Esophagus muscularis mucosa (tissue), 4 donors: ENCODE results near the gene MB21D2. TPM values are rescaled to one million over a fixed set of nuclear protein-coding genes. Genes with fewer than 3 reads are reported as not detected.

Experiments
- DNase-seq: peaks from one replicate; pipeline ENCODE4 v3.0.0-alpha.2; 2017; ENCODE audit errors: extremely low spot score
- H3K27ac ChIP-seq, 4 donors: fragments of 200-600 bp; sonication (generic); replicated peaks in 1 of 4; 1 replicate in 3 of 4; 2 replicates in 1 of 4; pipeline ENCODE4 v1.5.1; 2016 to 2019; ENCODE audit warnings: mild to moderate bottlenecking in 1 of 4
- H3K27me3 ChIP-seq, 4 donors: fragments of 200-600 bp; sonication (generic); one replicate each; pipeline versions ENCODE4 v1.5.1 to v1.6.0; 2016 to 2019
- H3K36me3 ChIP-seq, 4 donors: fragments of 200-600 bp; sonication (generic); one replicate each; pipeline ENCODE4 v1.5.1; 2016 to 2019
- H3K4me1 ChIP-seq, 4 donors: fragments of 200-600 bp; sonication (generic); one replicate each; pipeline ENCODE4 v1.5.1; 2016 to 2019
- H3K4me3 ChIP-seq, 4 donors: fragments of 200-600 bp; sonication (generic); 1 replicate in 2 of 4; 2 replicates in 2 of 4; pipeline ENCODE4 v1.5.1; 2016 to 2019; ENCODE audit warnings: mild to moderate bottlenecking in 4 of 4, moderate library complexity in 1 of 4
- H3K9me3 ChIP-seq, 4 donors: fragments of 200-600 bp; sonication (generic); 1 replicate in 3 of 4; 2 replicates in 1 of 4; pipeline ENCODE4 v1.5.1; 2016 to 2019
- CTCF ChIP-seq, 3 experiments: fragments of 200-600 bp in 2 of 3; fragments of 450-650 bp in 1 of 3; sonication (generic) in 2 of 3; IDR thresholded peaks; one replicate each; pipeline ENCODE4 v1.5.1; 2017 to 2019; ENCODE audit warnings: antibody characterized with exemption in 3 of 3, mild to moderate bottlenecking in 2 of 3, moderate library complexity in 1 of 3
- EP300 ChIP-seq: sonication (generic); formaldehyde crosslinking; IDR thresholded peaks from one replicate; pipeline ENCODE4 v1.6.1; 2017; ENCODE audit warnings: antibody characterized with exemption
- POLR2A ChIP-seq: fragments of 450-650 bp; IDR thresholded peaks from one replicate; pipeline ENCODE4 v1.6.1; 2017; ENCODE audit warnings: antibody characterized with exemption, moderate library complexity, mild to moderate bottlenecking, low read depth
- POLR2AphosphoS5 ChIP-seq, 2 donors: sonication (generic); formaldehyde crosslinking; IDR thresholded peaks; one replicate each; pipeline ENCODE4 v1.6.1; 2017; ENCODE audit warnings: antibody characterized with exemption in 2 of 2
- WGBS: methylation state at CpG from one replicate; pipeline ENCODE4 v1.1.5; 2018; 5-methylcytosine and 5-hydroxymethylcytosine counted together
- intact Hi-C: fragments of 100-400 bp; cut with DNase I; formaldehyde crosslinking; loops from one replicate; pipeline ENCODE4 v1.15.1; 2023
- total RNA-seq, 4 donors: library from RNA; depleted of rRNA; stranded (reverse); fragments of >200 nt; gene quantifications; one replicate each; pipeline versions ENCODE4 v1.1.0 to v1.2.1, GENCODE V29; 2016

Gene MB21D2
- total RNA-seq, 4 donors from 2014 or later = 5.4 to 11.5 (median 8.2) TPM

- no peak for TF ChIP-seq EP300
- no peak for TF ChIP-seq CTCF (IDR thresholded peaks at IDR 0.05)
- TF ChIP-seq POLR2AphosphoS5 (IDR thresholded peaks at IDR 0.05) = no peak
- TF ChIP-seq POLR2A = no peak
- WGBS = 85% methylated on average over 2 of the region's 2 CpGs
- Histone ChIP-seq H3K4me1 (peaks cover 10 to 37% (median 28%) of the 10 kb centered on the region in 4 donors), H3K36me3 (no peaks in the 10 kb centered on the region), H3K9me3 (no peaks in the 10 kb centered on the region), H3K27me3 (no peaks in the 10 kb centered on the region), H3K27ac (no peak overlapping the region), H3K4me3 (no peak overlapping the region)
- intact Hi-C loops = no loop called here
- no peak for DNase-seq
These were observed 57.2 kb downstream of the MB21D2 start for GRCh38 chr3:192860454-192860853.

- 60% methylated on average over 9 of the region's 9 CpGs for WGBS
- H3K4me3 ChIP-seq = no peak overlapping the region
- intact Hi-C loops = no loop called here
- no peak for DNase-seq
- H3K27ac ChIP-seq = no peak overlapping the region
- no peaks in the 10 kb centered on the region for H3K27me3 ChIP-seq
- H3K9me3 ChIP-seq = peaks cover 0 to 4% (median 0%) of the 10 kb centered on the region in 4 donors
- peaks cover 10 to 27% (median 19%) of the 10 kb centered on the region in 4 donors for H3K4me1 ChIP-seq
- TF ChIP-seq CTCF (IDR thresholded peaks at IDR 0.05) (no peak), POLR2AphosphoS5 (IDR thresholded peaks at IDR 0.05) (no peak), EP300 (no peak), POLR2A (no peak)
- H3K36me3 ChIP-seq = no peaks in the 10 kb centered on the region
These were observed 58.6 kb downstream of the MB21D2 start for GRCh38 chr3:192858849-192859585.

GRCh38 chr3:192857260-192857661 is 60.4 kb downstream of the MB21D2 start:
- Histone ChIP-seq H3K4me3 (no peak overlapping the region), H3K27ac (no peak overlapping the region), H3K36me3 (no peaks in the 10 kb centered on the region), H3K4me1 (peaks cover 11 to 28% (median 24%) of the 10 kb centered on the region in 4 donors), H3K9me3 (peaks cover 0 to 4% (median 0%) of the 10 kb centered on the region in 4 donors), H3K27me3 (no peaks in the 10 kb centered on the region)
- intact Hi-C loops = no loop called here
- no peak for DNase-seq
- TF ChIP-seq CTCF (IDR thresholded peaks at IDR 0.05) (no peak), POLR2A (no peak), EP300 (no peak), POLR2AphosphoS5 (IDR thresholded peaks at IDR 0.05) (no peak)
- WGBS = 74% methylated on average over 7 of the region's 7 CpGs

GRCh38 chr3:192855434-192855833 is 62.2 kb downstream of the MB21D2 start:
- Histone ChIP-seq H3K9me3 (peaks cover 0 to 4% (median 0%) of the 10 kb centered on the region in 4 donors), H3K36me3 (no peaks in the 10 kb centered on the region), H3K4me1 (peaks cover 16 to 45% (median 38%) of the 10 kb centered on the region in 4 donors), H3K27me3 (no peaks in the 10 kb centered on the region), H3K27ac (no peak overlapping the region), H3K4me3 (no peak overlapping the region)
- no peak for DNase-seq
- 96% methylated on average over 1 of the region's 1 CpG for WGBS
- intact Hi-C loops = no loop called here
- TF ChIP-seq CTCF (IDR thresholded peaks at IDR 0.05) (no peak), EP300 (no peak), POLR2AphosphoS5 (IDR thresholded peaks at IDR 0.05) (no peak), POLR2A (no peak)
